Lower leg skin (tissue), 4 donors: ENCODE measurements around the gene OPA3. TPM values are rescaled to one million over a fixed set of nuclear protein-coding genes. Genes with fewer than 3 reads are reported as not detected.

Experiments used
- DNase-seq, 2 donors: peaks; one replicate each; pipeline ENCODE4 v3.0.0-alpha.2; 2019; ENCODE audit warnings: low spot score in 2 of 2
- H3K4me3 ChIP-seq: fragments of 200-600 bp; sonication (generic); 2 replicates; pipeline ENCODE4 v1.5.1; 2017; ENCODE audit warnings: mild to moderate bottlenecking, low read depth; ENCODE audit not compliant: poor library complexity, severe bottlenecking
- CTCF ChIP-seq, 3 donors: fragments of 450-650 bp; IDR thresholded peaks; one replicate each; pipeline ENCODE4 v1.5.1; 2016; ENCODE audit warnings: antibody characterized with exemption in 3 of 3, mild to moderate bottlenecking in 3 of 3, moderate library complexity in 2 of 3
- POLR2A ChIP-seq, 2 donors: fragments of 450-650 bp; IDR thresholded peaks; one replicate each; pipeline ENCODE4 v1.6.1; 2016 to 2017; ENCODE audit warnings: antibody characterized with exemption in 2 of 2, mild to moderate bottlenecking in 1 of 2, moderate library complexity in 1 of 2
- WGBS, 2 donors: methylation state at CpG; one replicate each; pipeline ENCODE4 v1.1.5; 2018; 5-methylcytosine and 5-hydroxymethylcytosine counted together
- intact Hi-C: fragments of 100-400 bp; cut with DNase I; formaldehyde crosslinking; loops from one replicate; pipeline ENCODE4 v1.15.0; 2023; ENCODE audit warnings: low total_unique reads
- total RNA-seq, 4 donors: library from RNA; depleted of rRNA; stranded (reverse); fragments of >200 nt; gene quantifications; one replicate each; pipeline ENCODE4 v1.1.0, GENCODE V29; 2016

Gene OPA3
- total RNA-seq, 4 donors from 2014 or later, result 4.4 to 15.7 (median 12.7) TPM

GRCh38 chr19:45592366-45592765 is 7.8 kb upstream of the OPA3 start:
- TF ChIP-seq CTCF (IDR thresholded peaks at IDR 0.05), result no peak
- no peak for TF ChIP-seq POLR2A (IDR thresholded peaks at IDR 0.05)

GRCh38 chr19:45591638-45592005 is 7.0 kb upstream of the OPA3 start:
- TF ChIP-seq POLR2A (IDR thresholded peaks at IDR 0.05), result no peak
- TF ChIP-seq CTCF (IDR thresholded peaks at IDR 0.05), result no peak
- intact Hi-C loops, result loop anchor here (5.0 kb wide), 1 partner anchor 51 kb away; no protein-coding TSS in a partner anchor
- no peak overlapping the region for H3K4me3 ChIP-seq
- no peak for DNase-seq
- WGBS, 2 donors, result 92 to 93% methylated on average over 21 of the region's 21 CpGs

More at GRCh38 chr19:45592366-45592765, 7.8 kb upstream of the OPA3 start:
- 39 to 50% methylated on average over 4 of the region's 4 CpGs for WGBS, 2 donors
- DNase-seq, result no peak
- H3K4me3 ChIP-seq, result no peak overlapping the region
- intact Hi-C loops, result loop anchor here (5.0 kb wide), 1 partner anchor 50 kb away; no protein-coding TSS in a partner anchor

- intact Hi-C loops, result loop anchor here (5.0 kb wide), 1 partner anchor 51 kb away; no protein-coding TSS in a partner anchor
- DNase-seq, result no peak
- WGBS, 2 donors, result 48 to 57% methylated on average over 37 to 48 of the region's 48 CpGs
- no peak overlapping the region for H3K4me3 ChIP-seq
- TF ChIP-seq POLR2A (IDR thresholded peaks at IDR 0.05) (no peak), CTCF (IDR thresholded peaks at IDR 0.05) (no peak)
These were observed 6.5 kb upstream of the OPA3 start for GRCh38 chr19:45591004-45591637.

GRCh38 chr19:45590300-45591003 is 5.8 kb upstream of the OPA3 start:
- 56 to 62% methylated on average over 10 to 15 of the region's 15 CpGs for WGBS, 2 donors
- no peak for DNase-seq
- H3K4me3 ChIP-seq, result no peak overlapping the region
- intact Hi-C loops, result loop anchor here (5.0 kb wide), 1 partner anchor 52 kb away; no protein-coding TSS in a partner anchor
- TF ChIP-seq CTCF (IDR thresholded peaks at IDR 0.05) (no peak), POLR2A (IDR thresholded peaks at IDR 0.05) (no peak)

GRCh38 chr19:45589768-45590167 is 5.2 kb upstream of the OPA3 start:
- intact Hi-C loops, result loop anchor here (5.0 kb wide), 1 partner anchor 53 kb away; no protein-coding TSS in a partner anchor
- TF ChIP-seq POLR2A (IDR thresholded peaks at IDR 0.05), result no peak
- TF ChIP-seq CTCF (IDR thresholded peaks at IDR 0.05), result no peak
- WGBS, 2 donors, result 89 to 93% methylated on average over 4 of the region's 4 CpGs
- no peak overlapping the region for H3K4me3 ChIP-seq
- DNase-seq, result no peak
